GM23338 (cell line): Measurements from ENCODE around the gene SF3B1. TPM values are rescaled to one million over a fixed set of nuclear protein-coding genes. Genes with fewer than 3 reads are reported as not detected.

Source experiments
- ATAC-seq: fragments of 200-7000 bp; cut with Tn5 transposase; 3 replicates; pipeline ENCODE4 v1.9.1; 2020
- DNase-seq: peaks from one replicate; pipeline ENCODE4 v3.0.0-alpha.2; 2015; ENCODE audit warnings: low spot score
- H2AFZ ChIP-seq: fragments of 200-600 bp; sonication (generic); 2 replicates; pipeline ENCODE4 v1.8.0; 2016; ENCODE audit warnings: antibody characterized with exemption, mild to moderate bottlenecking, moderate library complexity
- H3F3A ChIP-seq: fragments of 200-600 bp; sonication (generic); replicated peaks from 2 replicates; pipeline ENCODE4 v1.8.0; 2017; ENCODE audit warnings: antibody characterized with exemption, mixed run types, low read depth
- H3K27ac ChIP-seq: fragments of 200-600 bp; sonication (generic); 2 replicates; pipeline ENCODE4 v1.6.1; 2016; ENCODE audit warnings: low read depth
- H3K27me3 ChIP-seq: fragments of 200-600 bp; sonication (generic); 2 replicates; pipeline ENCODE4 v1.8.0; 2016; ENCODE audit warnings: mild to moderate bottlenecking, mixed run types, moderate library complexity; ENCODE audit not compliant: insufficient read depth
- H3K36me3 ChIP-seq: fragments of 200-600 bp; sonication (generic); 2 replicates; pipeline ENCODE4 v1.8.0; 2016; ENCODE audit warnings: mild to moderate bottlenecking; ENCODE audit not compliant: insufficient read depth
- H3K4me1 ChIP-seq: fragments of 200-600 bp; sonication (generic); 2 replicates; pipeline ENCODE4 v1.8.0; 2016; ENCODE audit warnings: mild to moderate bottlenecking, moderate library complexity; ENCODE audit not compliant: insufficient read depth
- H3K4me2 ChIP-seq: fragments of 200-600 bp; sonication (generic); 2 replicates; pipeline ENCODE4 v1.7.1; 2017; ENCODE audit warnings: mixed run types
- H3K4me3 ChIP-seq: fragments of 200-600 bp; sonication (generic); 2 replicates; pipeline ENCODE4 v1.6.1; 2016; ENCODE audit warnings: mixed run types
- H3K79me2 ChIP-seq: fragments of 200-600 bp; sonication (generic); replicated peaks from 2 replicates; pipeline ENCODE4 v1.8.0; 2017; ENCODE audit warnings: mild to moderate bottlenecking; ENCODE audit not compliant: insufficient read depth
- H3K9me2 ChIP-seq: fragments of 200-600 bp; sonication (generic); 2 replicates; pipeline ENCODE4 v1.8.0; 2017; ENCODE audit not compliant: insufficient read depth
- H4K20me1 ChIP-seq: fragments of 200-600 bp; sonication (generic); replicated peaks from 2 replicates; pipeline ENCODE4 v1.8.0; 2017; ENCODE audit warnings: mild to moderate bottlenecking; ENCODE audit not compliant: insufficient read depth
- H3K27ac Mint-ChIP-seq: 2 replicates; pipeline ENCODE4 v1.8.0; 2020; ENCODE audit warnings: inconsistent platforms, mild to moderate bottlenecking, moderate library complexity, mixed read lengths
- H3K27me3 Mint-ChIP-seq: 3 replicates; pipeline ENCODE4 v1.8.0; 2022; ENCODE audit warnings: low read depth, mild to moderate bottlenecking, moderate library complexity, mixed read lengths, inconsistent platforms; ENCODE audit not compliant: insufficient read depth, poor library complexity
- H3K36me3 Mint-ChIP-seq: 3 replicates; pipeline ENCODE4 v1.8.0; 2021; ENCODE audit warnings: low read depth, mild to moderate bottlenecking, inconsistent platforms, moderate library complexity, mixed read lengths
- H3K4me1 Mint-ChIP-seq: 3 replicates; pipeline ENCODE4 v1.8.0; 2020; ENCODE audit warnings: mild to moderate bottlenecking, inconsistent platforms, mixed read lengths
- H3K4me3 Mint-ChIP-seq: 3 replicates; pipeline ENCODE4 v1.8.0; 2021; ENCODE audit warnings: moderate library complexity, mild to moderate bottlenecking, inconsistent platforms, mixed read lengths
- H3K9me3 Mint-ChIP-seq: 3 replicates; pipeline ENCODE4 v1.8.0; 2020; ENCODE audit warnings: moderate library complexity, mild to moderate bottlenecking, inconsistent platforms, mixed read lengths
- CREB1 ChIP-seq: fragments of 250-450 bp; sonication (Bioruptor Pico); IDR thresholded peaks from 2 replicates; pipeline ENCODE4 v1.5.0; 2020; ENCODE audit warnings: low read depth, mild to moderate bottlenecking, moderate library complexity
- EZH2phosphoT487 ChIP-seq: fragments of 200-600 bp; sonication (generic); IDR thresholded peaks from one replicate; pipeline ENCODE4 v1.8.1; 2018; ENCODE audit warnings: antibody characterized with exemption; ENCODE audit not compliant: unreplicated experiment
- JUNB ChIP-seq: IDR thresholded peaks from one replicate; pipeline ENCODE4 v1.6.1; 2016; ENCODE audit warnings: antibody characterized with exemption; ENCODE audit not compliant: unreplicated experiment
- NANOG ChIP-seq: IDR thresholded peaks from 2 replicates; pipeline ENCODE4 v1.6.1; 2016; ENCODE audit warnings: antibody characterized with exemption, borderline replicate concordance
- STAT1 ChIP-seq: IDR thresholded peaks from one replicate; pipeline ENCODE4 v1.6.1; 2016; ENCODE audit warnings: antibody characterized with exemption; ENCODE audit not compliant: unreplicated experiment
- ZNF114 ChIP-seq: fragments of 250-450 bp; sonication (Bioruptor Pico); IDR thresholded peaks from 2 replicates; pipeline ENCODE4 v1.5.0; 2020; ENCODE audit warnings: mild to moderate bottlenecking, moderate library complexity
- ZNF331 ChIP-seq: fragments of 250-450 bp; sonication (Bioruptor Pico); IDR thresholded peaks from 2 replicates; pipeline ENCODE4 v1.5.0; 2020; ENCODE audit warnings: low read depth, mild to moderate bottlenecking, moderate library complexity
- polyA plus RNA-seq: library from polyadenylated mRNA; unstranded; fragments of >200 nt; fragmentation: Nextera tagmentation; extraction: Ambion mirVana; gene quantifications from 2 replicates; pipeline ENCODE4 v1.2.1, GENCODE V29; 2016
- total RNA-seq: library from RNA; depleted of rRNA; stranded (reverse); fragments of >200 nt; shearing (Covaris generic); gene quantifications from 2 replicates; pipeline ENCODE4 v1.2.3, GENCODE V29; 2014
- TF ChIP-seq, protein P1 (sequence below): fragments of 250-450 bp; sonication (Bioruptor Pico); IDR thresholded peaks from 2 replicates; pipeline ENCODE4 v1.5.0; 2020; ENCODE audit warnings: mild to moderate bottlenecking, moderate library complexity
- TF ChIP-seq, protein P2 (sequence below), 2 experiments: fragments of 200-600 bp in 1 of 2; sonication (generic) in 1 of 2; conservative IDR thresholded peaks; 2 replicates each; pipeline versions ENCODE4 v1.5.1 to v1.6.1; 2016 to 2017; ENCODE audit warnings: antibody characterized with exemption in 2 of 2, low read depth in 2 of 2, mild to moderate bottlenecking in 2 of 2, moderate library complexity in 1 of 2

SF3B1 gene
- total and polyA plus RNA-seq, 2 experiments from 2014 or later = 238 to 340 TPM

DNA sequence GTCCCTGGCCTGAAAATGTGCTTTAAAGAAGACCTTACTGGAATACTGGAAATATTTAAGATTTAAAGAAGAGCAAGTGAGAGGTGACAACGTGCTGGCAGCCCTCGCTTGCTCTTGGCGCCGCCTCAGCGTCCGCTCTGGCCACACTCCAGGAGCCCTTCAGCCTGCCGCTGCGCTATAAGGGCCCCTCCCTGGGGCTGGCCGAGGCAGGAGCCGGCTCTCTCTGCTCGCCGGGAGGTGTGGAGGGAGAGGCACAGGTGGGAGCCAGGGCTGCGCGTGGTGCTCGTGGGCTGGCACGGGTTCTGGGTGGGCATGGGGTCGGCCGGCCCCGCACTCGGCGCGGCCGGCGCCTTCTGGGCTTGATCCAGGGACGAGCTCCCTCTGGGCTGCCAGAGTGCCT is 15.6 kb upstream of the SF3B1 start (continued):
- TF ChIP-seq, protein P1, sequence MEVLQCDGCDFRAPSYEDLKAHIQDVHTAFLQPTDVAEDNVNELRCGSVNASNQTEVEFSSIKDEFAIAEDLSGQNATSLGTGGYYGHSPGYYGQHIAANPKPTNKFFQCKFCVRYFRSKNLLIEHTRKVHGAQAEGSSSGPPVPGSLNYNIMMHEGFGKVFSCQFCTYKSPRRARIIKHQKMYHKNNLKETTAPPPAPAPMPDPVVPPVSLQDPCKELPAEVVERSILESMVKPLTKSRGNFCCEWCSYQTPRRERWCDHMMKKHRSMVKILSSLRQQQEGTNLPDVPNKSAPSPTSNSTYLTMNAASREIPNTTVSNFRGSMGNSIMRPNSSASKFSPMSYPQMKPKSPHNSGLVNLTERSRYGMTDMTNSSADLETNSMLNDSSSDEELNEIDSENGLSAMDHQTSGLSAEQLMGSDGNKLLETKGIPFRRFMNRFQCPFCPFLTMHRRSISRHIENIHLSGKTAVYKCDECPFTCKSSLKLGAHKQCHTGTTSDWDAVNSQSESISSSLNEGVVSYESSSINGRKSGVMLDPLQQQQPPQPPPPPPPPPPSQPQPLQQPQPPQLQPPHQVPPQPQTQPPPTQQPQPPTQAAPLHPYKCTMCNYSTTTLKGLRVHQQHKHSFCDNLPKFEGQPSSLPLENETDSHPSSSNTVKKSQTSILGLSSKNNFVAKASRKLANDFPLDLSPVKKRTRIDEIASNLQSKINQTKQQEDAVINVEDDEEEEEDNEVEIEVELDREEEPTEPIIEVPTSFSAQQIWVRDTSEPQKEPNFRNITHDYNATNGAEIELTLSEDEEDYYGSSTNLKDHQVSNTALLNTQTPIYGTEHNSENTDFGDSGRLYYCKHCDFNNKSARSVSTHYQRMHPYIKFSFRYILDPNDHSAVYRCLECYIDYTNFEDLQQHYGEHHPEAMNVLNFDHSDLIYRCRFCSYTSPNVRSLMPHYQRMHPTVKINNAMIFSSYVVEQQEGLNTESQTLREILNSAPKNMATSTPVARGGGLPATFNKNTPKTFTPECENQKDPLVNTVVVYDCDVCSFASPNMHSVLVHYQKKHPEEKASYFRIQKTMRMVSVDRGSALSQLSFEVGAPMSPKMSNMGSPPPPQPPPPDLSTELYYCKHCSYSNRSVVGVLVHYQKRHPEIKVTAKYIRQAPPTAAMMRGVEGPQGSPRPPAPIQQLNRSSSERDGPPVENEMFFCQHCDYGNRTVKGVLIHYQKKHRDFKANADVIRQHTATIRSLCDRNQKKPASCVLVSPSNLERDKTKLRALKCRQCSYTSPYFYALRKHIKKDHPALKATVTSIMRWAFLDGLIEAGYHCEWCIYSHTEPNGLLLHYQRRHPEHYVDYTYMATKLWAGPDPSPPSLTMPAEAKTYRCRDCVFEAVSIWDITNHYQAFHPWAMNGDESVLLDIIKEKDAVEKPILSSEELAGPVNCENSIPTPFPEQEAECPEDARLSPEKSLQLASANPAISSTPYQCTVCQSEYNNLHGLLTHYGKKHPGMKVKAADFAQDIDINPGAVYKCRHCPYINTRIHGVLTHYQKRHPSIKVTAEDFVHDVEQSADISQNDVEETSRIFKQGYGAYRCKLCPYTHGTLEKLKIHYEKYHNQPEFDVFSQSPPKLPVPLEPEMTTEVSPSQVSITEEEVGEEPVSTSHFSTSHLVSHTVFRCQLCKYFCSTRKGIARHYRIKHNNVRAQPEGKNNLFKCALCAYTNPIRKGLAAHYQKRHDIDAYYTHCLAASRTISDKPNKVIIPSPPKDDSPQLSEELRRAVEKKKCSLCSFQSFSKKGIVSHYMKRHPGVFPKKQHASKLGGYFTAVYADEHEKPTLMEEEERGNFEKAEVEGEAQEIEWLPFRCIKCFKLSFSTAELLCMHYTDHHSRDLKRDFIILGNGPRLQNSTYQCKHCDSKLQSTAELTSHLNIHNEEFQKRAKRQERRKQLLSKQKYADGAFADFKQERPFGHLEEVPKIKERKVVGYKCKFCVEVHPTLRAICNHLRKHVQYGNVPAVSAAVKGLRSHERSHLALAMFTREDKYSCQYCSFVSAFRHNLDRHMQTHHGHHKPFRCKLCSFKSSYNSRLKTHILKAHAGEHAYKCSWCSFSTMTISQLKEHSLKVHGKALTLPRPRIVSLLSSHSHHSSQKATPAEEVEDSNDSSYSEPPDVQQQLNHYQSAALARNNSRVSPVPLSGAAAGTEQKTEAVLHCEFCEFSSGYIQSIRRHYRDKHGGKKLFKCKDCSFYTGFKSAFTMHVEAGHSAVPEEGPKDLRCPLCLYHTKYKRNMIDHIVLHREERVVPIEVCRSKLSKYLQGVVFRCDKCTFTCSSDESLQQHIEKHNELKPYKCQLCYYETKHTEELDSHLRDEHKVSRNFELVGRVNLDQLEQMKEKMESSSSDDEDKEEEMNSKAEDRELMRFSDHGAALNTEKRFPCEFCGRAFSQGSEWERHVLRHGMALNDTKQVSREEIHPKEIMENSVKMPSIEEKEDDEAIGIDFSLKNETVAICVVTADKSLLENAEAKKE (CRISPR knock-in tag) = no peak
- TF ChIP-seq NANOG = no peak
- TF ChIP-seq ZNF114 (CRISPR knock-in tag) = no peak
- TF ChIP-seq ZNF331 (CRISPR knock-in tag) = no peak
- no peak for TF ChIP-seq CREB1 (CRISPR knock-in tag)
- TF ChIP-seq JUNB = no peak
- no peak for TF ChIP-seq STAT1
- no peak for TF ChIP-seq EZH2phosphoT487
- TF ChIP-seq, protein P2, sequence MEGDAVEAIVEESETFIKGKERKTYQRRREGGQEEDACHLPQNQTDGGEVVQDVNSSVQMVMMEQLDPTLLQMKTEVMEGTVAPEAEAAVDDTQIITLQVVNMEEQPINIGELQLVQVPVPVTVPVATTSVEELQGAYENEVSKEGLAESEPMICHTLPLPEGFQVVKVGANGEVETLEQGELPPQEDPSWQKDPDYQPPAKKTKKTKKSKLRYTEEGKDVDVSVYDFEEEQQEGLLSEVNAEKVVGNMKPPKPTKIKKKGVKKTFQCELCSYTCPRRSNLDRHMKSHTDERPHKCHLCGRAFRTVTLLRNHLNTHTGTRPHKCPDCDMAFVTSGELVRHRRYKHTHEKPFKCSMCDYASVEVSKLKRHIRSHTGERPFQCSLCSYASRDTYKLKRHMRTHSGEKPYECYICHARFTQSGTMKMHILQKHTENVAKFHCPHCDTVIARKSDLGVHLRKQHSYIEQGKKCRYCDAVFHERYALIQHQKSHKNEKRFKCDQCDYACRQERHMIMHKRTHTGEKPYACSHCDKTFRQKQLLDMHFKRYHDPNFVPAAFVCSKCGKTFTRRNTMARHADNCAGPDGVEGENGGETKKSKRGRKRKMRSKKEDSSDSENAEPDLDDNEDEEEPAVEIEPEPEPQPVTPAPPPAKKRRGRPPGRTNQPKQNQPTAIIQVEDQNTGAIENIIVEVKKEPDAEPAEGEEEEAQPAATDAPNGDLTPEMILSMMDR (conservative IDR thresholded peaks at IDR 0.05; ENCODE audit: low read depth in 2 of 2) = no peak

DNA sequence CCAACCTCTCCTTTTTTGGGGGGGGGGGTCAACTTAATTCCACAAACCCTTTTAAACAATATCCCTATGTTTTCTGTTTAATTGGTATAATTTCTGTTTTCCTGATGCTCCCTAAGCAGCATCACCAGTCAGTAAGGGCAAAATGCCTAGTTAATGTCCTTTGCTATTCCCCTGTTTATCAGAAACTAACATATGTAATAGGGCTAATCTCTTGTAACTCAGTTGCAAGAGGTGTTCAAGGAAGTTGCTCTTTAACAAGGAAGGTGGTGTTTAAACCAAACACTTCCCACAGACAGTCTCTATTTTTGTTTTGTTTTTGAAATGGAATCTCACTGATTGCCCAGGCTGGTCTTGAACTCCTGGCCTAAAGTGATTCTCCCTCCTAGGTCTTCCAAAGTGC is 12.0 kb upstream of the SF3B1 start:
- H3K4me1 Mint-ChIP-seq = no peaks in the 10 kb centered on the region; the same call in 2 of the 3 replicates
- no peaks in the 10 kb centered on the region for H3K79me2 ChIP-seq
- no peaks in the 10 kb centered on the region for H3F3A ChIP-seq
- no peaks in the 10 kb centered on the region for H3K36me3 ChIP-seq
- no peaks in the 10 kb centered on the region for H3K36me3 Mint-ChIP-seq
- no peak overlapping the region for H3K27ac ChIP-seq
- H3K27me3 Mint-ChIP-seq = peaks cover 5% of the 10 kb centered on the region
- H3K4me3 Mint-ChIP-seq = no peak overlapping the region
- H3K27ac Mint-ChIP-seq = no peak overlapping the region
- H2AFZ ChIP-seq = no peak overlapping the region
- no peak overlapping the region for H3K4me3 ChIP-seq
- no peak overlapping the region for H3K4me2 ChIP-seq
- no peaks in the 10 kb centered on the region for H3K9me3 Mint-ChIP-seq
- no peaks in the 10 kb centered on the region for H4K20me1 ChIP-seq
- no peaks in the 10 kb centered on the region for H3K4me1 ChIP-seq
- ATAC-seq = no peak
- H3K9me2 ChIP-seq = no peaks in the 10 kb centered on the region
- no peak for DNase-seq
- H3K27me3 ChIP-seq = no peaks in the 10 kb centered on the region
- TF ChIP-seq, protein P1 (CRISPR knock-in tag) = no peak
- no peak for TF ChIP-seq STAT1
- no peak for TF ChIP-seq NANOG
